Epithelial cell of esophagus (primary cell): ENCODE data around the gene PDE3A.

ENCODE experiments used
- DNase-seq: peaks from one replicate; pipeline ENCODE4 v3.0.0; 2010; ENCODE audit warnings: low read depth
- H3K4me3 ChIP-seq: 2 replicates; pipeline ENCODE4 v1.5.1; 2011; ENCODE audit warnings: mild to moderate bottlenecking, low read length, control low read depth
- TF ChIP-seq, protein P1 (sequence below): IDR thresholded peaks from 2 replicates; pipeline ENCODE4 v1.5.1; 2011; ENCODE audit warnings: low read depth, mild to moderate bottlenecking, low read length, control low read depth, inconsistent platforms; ENCODE audit not compliant: insufficient read depth; ENCODE audit errors: missing control alignments

PDE3A gene

DNA sequence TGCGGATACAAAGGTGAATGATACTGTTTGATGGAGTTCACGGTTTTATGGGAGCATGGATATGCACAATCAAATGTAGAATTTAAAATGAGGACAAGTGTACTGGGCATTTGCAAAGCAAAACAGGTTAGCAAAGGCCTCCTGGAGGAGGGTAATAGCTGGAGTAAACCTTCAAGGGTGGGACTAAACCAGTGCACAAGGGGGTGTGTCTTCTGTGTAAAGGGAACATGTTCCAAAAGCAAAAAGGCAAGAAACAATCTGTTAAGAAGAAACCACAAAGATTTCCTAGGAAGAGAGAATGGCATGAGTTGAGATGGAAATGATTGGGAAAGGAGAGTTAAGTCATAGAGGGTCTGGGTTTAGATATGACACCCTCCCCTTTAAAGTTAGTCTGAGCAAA is 217.6 kb downstream of the PDE3A start:
- H3K4me3 ChIP-seq: no peak overlapping the region
- DNase-seq: no peak
- TF ChIP-seq, protein P1, sequence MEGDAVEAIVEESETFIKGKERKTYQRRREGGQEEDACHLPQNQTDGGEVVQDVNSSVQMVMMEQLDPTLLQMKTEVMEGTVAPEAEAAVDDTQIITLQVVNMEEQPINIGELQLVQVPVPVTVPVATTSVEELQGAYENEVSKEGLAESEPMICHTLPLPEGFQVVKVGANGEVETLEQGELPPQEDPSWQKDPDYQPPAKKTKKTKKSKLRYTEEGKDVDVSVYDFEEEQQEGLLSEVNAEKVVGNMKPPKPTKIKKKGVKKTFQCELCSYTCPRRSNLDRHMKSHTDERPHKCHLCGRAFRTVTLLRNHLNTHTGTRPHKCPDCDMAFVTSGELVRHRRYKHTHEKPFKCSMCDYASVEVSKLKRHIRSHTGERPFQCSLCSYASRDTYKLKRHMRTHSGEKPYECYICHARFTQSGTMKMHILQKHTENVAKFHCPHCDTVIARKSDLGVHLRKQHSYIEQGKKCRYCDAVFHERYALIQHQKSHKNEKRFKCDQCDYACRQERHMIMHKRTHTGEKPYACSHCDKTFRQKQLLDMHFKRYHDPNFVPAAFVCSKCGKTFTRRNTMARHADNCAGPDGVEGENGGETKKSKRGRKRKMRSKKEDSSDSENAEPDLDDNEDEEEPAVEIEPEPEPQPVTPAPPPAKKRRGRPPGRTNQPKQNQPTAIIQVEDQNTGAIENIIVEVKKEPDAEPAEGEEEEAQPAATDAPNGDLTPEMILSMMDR: no peak

DNA sequence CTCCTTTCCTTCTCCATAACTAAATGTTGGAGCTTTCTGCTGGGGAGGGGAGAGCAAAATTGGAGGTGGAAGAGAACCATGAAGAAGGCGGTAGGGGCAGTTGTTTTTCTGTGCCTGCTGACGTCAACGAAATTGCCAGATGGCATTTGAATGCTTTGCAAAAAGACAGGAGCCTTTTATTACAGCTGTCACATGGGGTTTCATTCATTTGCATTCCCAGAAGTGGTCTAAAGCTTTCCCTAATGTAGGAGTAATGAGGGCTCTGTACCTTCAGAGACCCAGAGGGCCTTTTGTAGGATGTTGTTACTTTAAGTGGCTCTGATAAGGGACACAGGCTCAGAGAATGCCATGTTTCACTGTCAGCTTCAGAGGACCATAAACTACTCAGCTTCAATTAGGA is 219.7 kb downstream of the PDE3A start:
- DNase-seq: no peak

DNA sequence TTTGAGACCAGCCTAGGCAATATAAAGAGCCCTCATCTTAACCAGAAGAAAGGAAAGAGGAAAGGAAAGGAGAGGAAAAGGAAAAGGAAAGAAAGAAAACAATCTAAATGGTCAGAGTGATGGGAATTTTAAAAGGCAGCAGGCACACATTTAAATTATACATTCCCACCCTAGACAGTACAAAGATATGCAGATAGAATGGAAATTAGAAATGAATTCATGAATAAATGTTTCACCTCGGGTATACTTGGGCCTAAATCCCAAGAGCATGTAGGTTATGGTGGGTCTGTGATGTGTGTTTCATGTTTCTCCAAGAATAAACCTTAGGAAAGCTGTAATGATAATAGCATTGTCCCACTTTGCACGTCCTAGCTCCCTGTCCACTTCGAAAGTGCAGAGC is 222.2 kb downstream of the PDE3A start:
- no peak overlapping the region for H3K4me3 ChIP-seq
- no peak for DNase-seq
- TF ChIP-seq, protein P1: no peak

More for the DNA sequence above, 219.7 kb downstream of the PDE3A start:
- TF ChIP-seq, protein P1: no peak
- H3K4me3 ChIP-seq: no peak overlapping the region

DNA sequence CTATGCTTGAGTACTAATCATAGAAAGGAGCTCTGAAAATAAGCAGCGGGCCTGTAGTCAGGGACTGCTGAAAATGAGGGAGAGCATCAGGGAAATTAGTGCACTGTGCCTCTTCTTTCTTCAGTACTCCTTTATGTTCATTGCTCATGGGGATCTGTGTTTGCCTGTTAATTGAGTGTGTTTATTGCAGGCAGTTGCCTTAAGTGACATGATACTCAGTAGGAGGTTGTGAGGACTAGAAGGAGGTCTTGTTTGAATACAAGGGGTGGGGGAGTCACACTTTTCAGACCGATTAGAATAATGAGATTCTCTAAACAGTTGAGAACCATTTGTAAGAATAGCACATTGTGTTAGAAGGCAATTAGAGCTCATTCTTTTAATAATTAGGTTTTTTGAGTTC is 224.2 kb downstream of the PDE3A start:
- TF ChIP-seq, protein P1: no peak
- H3K4me3 ChIP-seq: no peak overlapping the region
- no peak for DNase-seq

DNA sequence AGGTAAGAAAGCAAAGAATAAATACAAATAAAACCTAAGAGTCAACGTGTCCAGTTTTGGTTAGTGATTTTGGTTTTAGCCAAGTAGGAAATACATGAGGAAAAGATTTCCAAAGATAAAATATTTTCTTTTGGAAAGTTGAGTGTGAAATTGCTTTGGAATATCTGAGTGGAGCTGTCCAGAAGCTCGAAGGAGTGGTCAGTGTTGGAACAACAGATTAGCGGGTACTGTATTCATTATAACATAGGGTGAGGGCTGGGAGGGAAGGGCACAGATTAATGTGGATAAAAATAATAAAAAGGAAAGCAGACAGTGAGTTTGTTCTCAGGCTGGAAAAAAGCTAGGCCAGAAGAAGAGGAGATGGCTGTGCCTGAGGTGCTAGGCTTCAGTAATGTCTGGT is 225.3 kb downstream of the PDE3A start:
- no peak overlapping the region for H3K4me3 ChIP-seq
- TF ChIP-seq, protein P1: no peak
- no peak for DNase-seq

DNA sequence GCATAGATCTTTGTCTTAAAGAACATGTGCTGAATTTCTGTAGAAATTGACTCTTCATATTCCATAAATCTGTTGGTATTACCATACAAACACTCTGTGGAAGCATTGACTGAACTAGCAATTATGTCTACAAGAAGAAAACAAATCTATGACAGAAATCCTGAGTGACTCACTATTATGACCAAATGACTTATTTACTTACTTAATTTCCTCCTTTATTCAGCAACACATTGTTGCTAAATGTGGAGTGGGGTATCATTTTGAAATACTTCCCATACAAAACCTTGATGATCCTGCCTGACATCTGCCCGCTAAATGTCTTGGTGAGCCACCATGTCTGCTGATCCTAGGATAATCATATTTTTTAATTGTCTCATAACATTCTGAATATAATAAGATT is 227.7 kb downstream of the PDE3A start:
- DNase-seq: peak; percentile 22
- H3K4me3 ChIP-seq: no peak overlapping the region
- TF ChIP-seq, protein P1: no peak

DNA sequence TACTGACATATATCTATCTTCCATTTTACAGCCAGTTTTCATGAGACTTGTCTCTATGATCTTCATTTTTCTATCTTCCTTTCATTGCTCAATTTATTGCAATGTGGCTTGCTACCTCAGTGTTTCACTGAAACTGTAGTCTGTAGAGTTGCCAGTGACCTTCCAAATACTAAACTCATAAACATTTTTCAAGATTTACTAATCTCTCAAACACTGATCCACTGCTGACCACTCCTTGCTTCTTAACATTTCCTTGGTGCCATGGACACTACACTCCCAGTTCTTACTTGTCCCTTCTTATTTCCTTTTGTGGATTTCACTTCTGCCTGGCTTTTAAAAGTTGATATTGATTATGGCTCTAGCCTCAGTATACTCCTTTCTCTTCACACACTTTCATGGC is 231.4 kb downstream of the PDE3A start:
- TF ChIP-seq, protein P1: no peak

More for the DNA sequence above, 231.4 kb downstream of the PDE3A start:
- DNase-seq: no peak
- H3K4me3 ChIP-seq: no peak overlapping the region
